Stimulated activated naive CD4-positive, alpha-beta T cell (primary cell): Measurements from ENCODE around the gene BDH1.
"Not testable (repeated sequence)": the region's sequence is repeated elsewhere in the genome, so short reads cannot be mapped to it uniquely, and the experiment has no call there.

ENCODE experiments used
- DNase-seq, 6 experiments: peaks; one replicate each; lab custom pipeline; 2025; lab: John Stamatoyannopoulos, UW

Gene BDH1

GRCh38 chr3:197577366-197578074, 21.8 kb upstream of the BDH1 start:
- no peak for DNase-seq

DNA sequence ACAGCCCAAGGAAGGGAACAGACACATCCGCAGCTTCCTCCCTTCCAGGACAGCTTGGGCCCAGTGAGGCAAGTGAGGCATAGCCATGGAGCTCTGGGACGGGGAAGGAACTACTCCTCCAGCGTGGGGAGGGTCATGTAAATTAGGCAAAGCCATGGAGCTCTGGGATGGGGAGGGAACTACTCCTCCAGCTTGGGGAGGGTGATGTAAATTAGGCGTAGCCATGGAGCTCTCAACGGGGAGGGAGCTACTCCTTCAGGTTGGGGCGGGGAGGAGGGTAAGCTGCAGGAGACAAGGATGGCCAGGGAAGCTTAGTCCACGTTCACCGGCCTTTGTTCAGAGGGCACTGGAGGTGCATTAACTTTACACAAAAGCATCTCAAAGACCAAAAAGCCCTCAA, 21.1 kb upstream of the BDH1 start:
- no peak for DNase-seq

- no peak for DNase-seq
Observed at GRCh38 chr3:197575362-197575761, 19.6 kb upstream of the BDH1 start.

DNA sequence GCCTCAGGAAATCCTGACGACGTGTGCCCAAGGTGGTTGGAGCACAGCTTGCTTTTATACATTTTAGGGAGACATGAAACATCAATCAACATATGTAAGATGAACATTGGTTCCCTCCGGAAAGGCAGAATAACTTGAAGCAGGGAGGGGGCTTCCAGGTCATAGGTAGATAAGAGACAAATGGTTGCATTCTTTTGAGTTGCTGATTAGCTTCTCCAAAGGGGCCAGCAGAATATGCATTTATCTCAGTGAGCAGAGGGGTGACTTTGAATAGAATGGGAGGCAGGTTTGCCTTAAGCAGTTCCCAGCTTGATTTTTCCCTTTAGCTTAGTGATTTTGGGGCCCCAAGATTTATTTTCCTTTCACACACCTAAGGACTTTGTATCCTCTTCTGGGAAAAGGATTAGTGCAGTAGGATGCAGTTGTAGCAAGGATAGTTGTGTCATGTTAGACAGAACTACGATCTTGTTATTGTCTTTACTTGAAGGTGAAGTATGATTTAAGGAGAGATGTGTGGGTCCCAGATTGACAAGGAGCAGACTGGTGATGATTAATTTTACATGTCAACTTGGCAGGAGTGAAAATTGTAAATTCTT, 18.7 kb upstream of the BDH1 start:
- not testable (repeated sequence) for DNase-seq

- DNase-seq: no peak
Observed at GRCh38 chr3:197573048-197573767, 17.4 kb upstream of the BDH1 start.

DNA sequence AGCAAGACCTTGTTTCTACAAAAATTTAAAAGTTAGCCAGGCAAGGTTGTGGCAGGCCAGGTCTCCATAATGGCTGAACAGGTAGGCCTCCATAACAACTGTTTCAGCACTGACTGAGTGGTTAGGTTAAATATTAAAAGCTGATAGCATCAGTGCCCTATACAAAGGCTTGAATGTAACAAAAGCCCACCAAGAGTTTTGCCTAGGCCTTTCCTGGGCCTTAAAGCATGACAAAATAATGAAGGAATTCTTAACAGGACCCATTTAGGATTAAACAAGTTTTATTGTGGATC, 16.1 kb upstream of the BDH1 start:
- DNase-seq: not testable (repeated sequence)

- DNase-seq: not testable (repeated sequence)
Observed at GRCh38 chr3:197571074-197571879, 15.5 kb upstream of the BDH1 start.

GRCh38 chr3:197569433-197569832, 13.7 kb upstream of the BDH1 start:
- DNase-seq: not testable (repeated sequence)

DNA sequence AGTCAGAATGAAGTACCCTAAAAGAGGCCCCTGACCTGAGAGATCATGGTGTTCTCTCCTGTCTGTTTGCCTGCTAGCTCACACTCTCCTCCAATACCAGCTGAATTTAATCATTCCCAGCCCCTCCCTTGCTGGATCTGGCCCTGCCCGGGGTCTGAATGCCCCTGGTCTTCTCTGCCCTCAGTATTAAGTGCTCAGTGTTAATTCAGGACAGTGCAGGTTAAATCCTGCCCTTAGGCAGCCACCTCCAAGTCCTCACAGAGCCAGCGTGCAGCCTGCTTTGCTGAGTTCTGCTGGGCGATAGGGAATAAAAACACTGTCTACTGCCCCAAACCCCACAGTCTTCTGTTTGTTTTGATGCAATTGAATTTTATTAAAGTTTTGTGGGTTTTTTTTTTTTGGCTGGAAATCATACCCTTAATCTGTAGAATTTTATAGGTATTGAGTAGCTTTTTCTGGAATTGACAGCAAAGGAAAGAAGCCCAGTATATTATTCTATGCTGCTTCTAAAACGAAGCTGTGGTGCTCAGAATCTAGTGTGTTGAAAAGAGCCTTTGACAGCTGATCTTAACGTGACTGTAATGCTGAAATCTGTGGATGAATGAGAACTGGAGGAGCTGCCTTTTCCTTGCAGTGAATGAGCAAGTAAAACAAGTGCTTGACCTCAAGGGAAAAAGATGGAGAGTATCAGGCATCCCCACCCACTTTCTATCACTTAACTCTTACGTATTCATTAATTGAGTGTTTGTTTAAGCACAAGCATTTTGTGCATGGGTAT, 12.3 kb upstream of the BDH1 start:
- no peak for DNase-seq

- not testable (repeated sequence) for DNase-seq
Observed at GRCh38 chr3:197566155-197566554, 10.4 kb upstream of the BDH1 start.

GRCh38 chr3:197564097-197564843, 8.5 kb upstream of the BDH1 start:
- no peak for DNase-seq

DNA sequence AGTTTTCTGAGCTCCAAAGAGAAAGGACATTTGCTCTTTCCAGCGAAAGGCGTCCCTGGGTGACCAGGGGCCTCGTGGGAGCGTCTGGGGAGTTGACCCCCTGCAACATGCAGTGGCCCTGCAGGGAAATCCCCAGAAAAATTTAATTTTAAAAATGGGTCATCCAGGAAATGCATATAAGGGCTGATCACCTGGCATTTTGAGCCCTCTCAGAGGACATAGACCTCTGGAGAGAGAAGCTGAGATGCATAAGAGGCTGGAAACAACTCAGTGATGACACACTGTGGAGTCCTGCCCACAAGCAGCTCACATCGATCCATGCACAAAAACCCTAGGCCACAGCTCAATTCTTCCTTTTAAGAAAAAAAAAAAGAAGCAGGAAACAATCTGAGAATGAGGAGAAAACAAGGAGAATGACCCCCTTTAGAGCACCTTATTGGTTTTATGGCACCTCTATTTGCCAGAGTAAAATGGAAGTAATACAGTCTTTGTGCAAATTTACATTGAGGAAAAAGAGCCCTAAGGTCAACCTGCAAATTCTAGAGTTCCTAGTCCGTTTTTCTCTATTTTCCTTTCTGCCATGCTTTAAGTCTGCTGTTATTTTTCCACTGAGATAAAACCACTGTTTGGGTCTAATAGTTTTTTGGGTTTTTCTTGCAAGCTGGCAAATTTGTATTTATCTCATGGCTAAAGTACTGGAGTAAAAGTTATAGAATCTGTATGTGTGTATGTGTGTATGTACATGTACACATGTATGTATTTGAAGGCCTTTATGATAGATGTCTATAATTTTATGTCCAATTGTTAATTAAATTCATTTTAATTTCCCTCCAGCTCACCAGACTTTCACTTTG, 6.9 kb upstream of the BDH1 start:
- DNase-seq: no peak

GRCh38 chr3:197561926-197562325, 6.2 kb upstream of the BDH1 start:
- DNase-seq: no peak

DNA sequence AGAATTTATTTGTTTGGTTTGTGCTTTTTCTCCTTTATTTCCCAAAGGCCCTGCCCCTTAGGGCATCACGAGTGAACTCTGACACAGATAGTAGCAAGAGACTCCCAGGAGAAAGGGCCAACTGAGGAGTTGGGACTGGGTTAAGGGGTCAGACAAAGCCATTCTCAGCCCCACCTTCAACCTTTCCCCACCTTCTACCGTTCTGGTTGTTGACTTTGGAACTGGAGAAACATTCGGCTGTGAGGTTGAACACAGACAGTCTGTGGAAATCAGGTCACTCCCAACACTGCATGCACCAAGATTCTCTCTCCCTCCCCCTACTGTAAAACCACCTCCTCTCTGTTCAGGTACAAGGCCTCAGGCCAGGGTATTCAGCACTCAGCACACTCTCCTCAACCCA, 3.9 kb upstream of the BDH1 start:
- DNase-seq: no peak

DNA sequence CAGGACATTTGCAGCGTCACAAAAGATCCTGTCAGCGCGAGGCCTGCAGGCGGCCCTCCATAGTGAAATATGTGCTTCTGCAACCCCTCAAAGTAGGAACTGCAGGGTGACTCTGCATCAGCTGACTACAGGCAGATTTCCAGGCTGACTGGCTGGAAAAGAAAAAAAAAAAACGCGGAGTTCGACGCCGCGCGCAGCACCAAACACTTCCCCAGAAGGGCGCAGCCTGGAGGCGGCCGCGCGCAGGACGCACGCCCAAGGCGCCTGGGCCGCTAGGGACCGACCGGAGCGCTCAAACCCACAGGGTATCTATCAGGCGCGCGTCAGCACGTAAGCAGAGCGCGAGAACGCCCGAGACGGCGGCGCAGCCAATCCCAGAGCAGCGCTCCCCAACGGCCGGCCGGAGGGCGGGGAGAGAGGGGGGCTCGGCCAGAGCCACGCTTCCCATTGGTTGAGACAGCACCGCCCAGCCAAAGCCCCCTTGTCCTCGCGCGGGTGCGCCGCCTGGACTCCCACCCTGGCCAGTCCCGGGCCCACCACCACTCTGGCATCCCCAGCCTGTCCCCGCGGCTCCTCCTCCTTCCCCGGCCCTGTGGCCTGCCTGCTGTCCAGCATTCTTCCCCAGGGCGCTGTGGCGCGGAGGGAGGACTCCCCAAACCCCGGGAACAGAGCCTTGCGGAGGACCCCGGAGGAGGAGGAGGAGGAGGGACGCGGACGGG, 1.0 kb downstream of the BDH1 start:
- peak; percentile 73 to 86 (median 80) for DNase-seq

- DNase-seq: peak in 1 of 6 experiments; percentile 38
Observed at GRCh38 chr3:197554196-197554561, 1.6 kb downstream of the BDH1 start.

- no peak for DNase-seq
Observed at GRCh38 chr3:197552198-197552597, 3.6 kb downstream of the BDH1 start.

DNA sequence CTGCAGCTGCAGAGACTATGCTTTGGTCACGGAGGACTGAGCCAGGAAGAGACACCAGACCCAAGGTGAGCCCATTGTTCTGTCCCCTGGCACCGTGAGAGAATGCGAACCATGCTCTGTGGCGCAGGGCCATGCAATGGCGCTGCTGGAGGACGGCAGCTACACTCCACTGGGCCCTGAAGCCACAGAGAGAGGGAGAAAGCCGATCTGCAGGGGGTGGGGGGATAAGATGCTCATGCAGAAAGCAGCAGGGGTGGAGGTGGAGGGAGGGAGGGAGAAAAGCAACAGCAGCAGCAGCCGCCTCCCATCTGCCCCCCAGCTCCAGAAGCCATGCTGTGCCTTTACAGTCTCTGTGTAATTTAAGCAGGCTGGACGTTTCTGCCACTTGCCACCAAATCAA, 5.3 kb downstream of the BDH1 start:
- DNase-seq: no peak

GRCh38 chr3:197549261-197549885, 6.4 kb downstream of the BDH1 start:
- no peak for DNase-seq
